Measurements from ENCODE around the gene CDH4. TPM values are rescaled to one million over a fixed set of nuclear protein-coding genes. Genes with fewer than 3 reads are reported as not detected.

The CDH4 gene
- total and polyA plus RNA-seq, 9 of the 15 experiments (the other 6 are each of a cell fraction or from before 2014, with no cell fraction given): 0.04 TPM; not detected in 8

DNA sequence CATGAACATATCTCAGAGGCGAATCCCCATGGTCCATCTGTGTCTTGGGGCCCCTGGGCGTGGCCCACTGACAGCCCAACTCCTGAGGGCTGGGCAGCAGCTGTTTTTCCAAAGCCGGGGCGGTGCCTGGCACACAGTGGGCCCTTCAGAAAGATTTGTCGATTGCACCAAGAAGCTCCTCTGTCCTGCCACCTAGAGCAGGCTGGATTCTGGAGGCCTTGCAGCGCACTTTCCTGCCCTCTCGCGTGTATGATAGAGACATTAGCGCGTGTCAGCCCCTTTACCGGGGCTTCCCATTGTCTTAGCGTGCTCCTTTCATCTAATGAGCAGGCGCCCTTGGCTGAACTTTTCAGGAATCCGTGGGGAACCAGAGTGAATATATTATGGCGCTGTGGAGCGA, 45.4 kb downstream of the CDH4 start (continued):
- TF ChIP-seq, protein P1, sequence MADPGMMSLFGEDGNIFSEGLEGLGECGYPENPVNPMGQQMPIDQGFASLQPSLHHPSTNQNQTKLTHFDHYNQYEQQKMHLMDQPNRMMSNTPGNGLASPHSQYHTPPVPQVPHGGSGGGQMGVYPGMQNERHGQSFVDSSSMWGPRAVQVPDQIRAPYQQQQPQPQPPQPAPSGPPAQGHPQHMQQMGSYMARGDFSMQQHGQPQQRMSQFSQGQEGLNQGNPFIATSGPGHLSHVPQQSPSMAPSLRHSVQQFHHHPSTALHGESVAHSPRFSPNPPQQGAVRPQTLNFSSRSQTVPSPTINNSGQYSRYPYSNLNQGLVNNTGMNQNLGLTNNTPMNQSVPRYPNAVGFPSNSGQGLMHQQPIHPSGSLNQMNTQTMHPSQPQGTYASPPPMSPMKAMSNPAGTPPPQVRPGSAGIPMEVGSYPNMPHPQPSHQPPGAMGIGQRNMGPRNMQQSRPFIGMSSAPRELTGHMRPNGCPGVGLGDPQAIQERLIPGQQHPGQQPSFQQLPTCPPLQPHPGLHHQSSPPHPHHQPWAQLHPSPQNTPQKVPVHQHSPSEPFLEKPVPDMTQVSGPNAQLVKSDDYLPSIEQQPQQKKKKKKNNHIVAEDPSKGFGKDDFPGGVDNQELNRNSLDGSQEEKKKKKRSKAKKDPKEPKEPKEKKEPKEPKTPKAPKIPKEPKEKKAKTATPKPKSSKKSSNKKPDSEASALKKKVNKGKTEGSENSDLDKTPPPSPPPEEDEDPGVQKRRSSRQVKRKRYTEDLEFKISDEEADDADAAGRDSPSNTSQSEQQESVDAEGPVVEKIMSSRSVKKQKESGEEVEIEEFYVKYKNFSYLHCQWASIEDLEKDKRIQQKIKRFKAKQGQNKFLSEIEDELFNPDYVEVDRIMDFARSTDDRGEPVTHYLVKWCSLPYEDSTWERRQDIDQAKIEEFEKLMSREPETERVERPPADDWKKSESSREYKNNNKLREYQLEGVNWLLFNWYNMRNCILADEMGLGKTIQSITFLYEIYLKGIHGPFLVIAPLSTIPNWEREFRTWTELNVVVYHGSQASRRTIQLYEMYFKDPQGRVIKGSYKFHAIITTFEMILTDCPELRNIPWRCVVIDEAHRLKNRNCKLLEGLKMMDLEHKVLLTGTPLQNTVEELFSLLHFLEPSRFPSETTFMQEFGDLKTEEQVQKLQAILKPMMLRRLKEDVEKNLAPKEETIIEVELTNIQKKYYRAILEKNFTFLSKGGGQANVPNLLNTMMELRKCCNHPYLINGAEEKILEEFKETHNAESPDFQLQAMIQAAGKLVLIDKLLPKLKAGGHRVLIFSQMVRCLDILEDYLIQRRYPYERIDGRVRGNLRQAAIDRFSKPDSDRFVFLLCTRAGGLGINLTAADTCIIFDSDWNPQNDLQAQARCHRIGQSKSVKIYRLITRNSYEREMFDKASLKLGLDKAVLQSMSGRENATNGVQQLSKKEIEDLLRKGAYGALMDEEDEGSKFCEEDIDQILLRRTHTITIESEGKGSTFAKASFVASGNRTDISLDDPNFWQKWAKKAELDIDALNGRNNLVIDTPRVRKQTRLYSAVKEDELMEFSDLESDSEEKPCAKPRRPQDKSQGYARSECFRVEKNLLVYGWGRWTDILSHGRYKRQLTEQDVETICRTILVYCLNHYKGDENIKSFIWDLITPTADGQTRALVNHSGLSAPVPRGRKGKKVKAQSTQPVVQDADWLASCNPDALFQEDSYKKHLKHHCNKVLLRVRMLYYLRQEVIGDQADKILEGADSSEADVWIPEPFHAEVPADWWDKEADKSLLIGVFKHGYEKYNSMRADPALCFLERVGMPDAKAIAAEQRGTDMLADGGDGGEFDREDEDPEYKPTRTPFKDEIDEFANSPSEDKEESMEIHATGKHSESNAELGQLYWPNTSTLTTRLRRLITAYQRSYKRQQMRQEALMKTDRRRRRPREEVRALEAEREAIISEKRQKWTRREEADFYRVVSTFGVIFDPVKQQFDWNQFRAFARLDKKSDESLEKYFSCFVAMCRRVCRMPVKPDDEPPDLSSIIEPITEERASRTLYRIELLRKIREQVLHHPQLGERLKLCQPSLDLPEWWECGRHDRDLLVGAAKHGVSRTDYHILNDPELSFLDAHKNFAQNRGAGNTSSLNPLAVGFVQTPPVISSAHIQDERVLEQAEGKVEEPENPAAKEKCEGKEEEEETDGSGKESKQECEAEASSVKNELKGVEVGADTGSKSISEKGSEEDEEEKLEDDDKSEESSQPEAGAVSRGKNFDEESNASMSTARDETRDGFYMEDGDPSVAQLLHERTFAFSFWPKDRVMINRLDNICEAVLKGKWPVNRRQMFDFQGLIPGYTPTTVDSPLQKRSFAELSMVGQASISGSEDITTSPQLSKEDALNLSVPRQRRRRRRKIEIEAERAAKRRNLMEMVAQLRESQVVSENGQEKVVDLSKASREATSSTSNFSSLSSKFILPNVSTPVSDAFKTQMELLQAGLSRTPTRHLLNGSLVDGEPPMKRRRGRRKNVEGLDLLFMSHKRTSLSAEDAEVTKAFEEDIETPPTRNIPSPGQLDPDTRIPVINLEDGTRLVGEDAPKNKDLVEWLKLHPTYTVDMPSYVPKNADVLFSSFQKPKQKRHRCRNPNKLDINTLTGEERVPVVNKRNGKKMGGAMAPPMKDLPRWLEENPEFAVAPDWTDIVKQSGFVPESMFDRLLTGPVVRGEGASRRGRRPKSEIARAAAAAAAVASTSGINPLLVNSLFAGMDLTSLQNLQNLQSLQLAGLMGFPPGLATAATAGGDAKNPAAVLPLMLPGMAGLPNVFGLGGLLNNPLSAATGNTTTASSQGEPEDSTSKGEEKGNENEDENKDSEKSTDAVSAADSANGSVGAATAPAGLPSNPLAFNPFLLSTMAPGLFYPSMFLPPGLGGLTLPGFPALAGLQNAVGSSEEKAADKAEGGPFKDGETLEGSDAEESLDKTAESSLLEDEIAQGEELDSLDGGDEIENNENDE (IDR thresholded peaks at IDR 0.05; ENCODE audit: low read depth, low read length): no peak
- no peak for TF ChIP-seq NUFIP1 (IDR thresholded peaks at IDR 0.05; ENCODE audit: partially characterized antibody)
- TF ChIP-seq, protein P2, sequence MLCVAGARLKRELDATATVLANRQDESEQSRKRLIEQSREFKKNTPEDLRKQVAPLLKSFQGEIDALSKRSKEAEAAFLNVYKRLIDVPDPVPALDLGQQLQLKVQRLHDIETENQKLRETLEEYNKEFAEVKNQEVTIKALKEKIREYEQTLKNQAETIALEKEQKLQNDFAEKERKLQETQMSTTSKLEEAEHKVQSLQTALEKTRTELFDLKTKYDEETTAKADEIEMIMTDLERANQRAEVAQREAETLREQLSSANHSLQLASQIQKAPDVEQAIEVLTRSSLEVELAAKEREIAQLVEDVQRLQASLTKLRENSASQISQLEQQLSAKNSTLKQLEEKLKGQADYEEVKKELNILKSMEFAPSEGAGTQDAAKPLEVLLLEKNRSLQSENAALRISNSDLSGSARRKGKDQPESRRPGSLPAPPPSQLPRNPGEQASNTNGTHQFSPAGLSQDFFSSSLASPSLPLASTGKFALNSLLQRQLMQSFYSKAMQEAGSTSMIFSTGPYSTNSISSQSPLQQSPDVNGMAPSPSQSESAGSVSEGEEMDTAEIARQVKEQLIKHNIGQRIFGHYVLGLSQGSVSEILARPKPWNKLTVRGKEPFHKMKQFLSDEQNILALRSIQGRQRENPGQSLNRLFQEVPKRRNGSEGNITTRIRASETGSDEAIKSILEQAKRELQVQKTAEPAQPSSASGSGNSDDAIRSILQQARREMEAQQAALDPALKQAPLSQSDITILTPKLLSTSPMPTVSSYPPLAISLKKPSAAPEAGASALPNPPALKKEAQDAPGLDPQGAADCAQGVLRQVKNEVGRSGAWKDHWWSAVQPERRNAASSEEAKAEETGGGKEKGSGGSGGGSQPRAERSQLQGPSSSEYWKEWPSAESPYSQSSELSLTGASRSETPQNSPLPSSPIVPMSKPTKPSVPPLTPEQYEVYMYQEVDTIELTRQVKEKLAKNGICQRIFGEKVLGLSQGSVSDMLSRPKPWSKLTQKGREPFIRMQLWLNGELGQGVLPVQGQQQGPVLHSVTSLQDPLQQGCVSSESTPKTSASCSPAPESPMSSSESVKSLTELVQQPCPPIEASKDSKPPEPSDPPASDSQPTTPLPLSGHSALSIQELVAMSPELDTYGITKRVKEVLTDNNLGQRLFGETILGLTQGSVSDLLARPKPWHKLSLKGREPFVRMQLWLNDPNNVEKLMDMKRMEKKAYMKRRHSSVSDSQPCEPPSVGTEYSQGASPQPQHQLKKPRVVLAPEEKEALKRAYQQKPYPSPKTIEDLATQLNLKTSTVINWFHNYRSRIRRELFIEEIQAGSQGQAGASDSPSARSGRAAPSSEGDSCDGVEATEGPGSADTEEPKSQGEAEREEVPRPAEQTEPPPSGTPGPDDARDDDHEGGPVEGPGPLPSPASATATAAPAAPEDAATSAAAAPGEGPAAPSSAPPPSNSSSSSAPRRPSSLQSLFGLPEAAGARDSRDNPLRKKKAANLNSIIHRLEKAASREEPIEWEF (CRISPR knock-in tag; IDR thresholded peaks at IDR 0.05): no peak
- TF ChIP-seq TFAM (CRISPR knock-in tag; conservative IDR thresholded peaks at IDR 0.05): no peak
